NB4 (cell line): ENCODE measurements around the gene NCLN.

Source experiments
- CTCF ChIP-seq: IDR thresholded peaks from one replicate; pipeline ENCODE4 v1.5.1; 2012; ENCODE audit warnings: low read depth, low read length
- POLR2A ChIP-seq: IDR thresholded peaks from 2 replicates; pipeline ENCODE4 v1.6.1; 2011; ENCODE audit warnings: mild to moderate bottlenecking; ENCODE audit not compliant: insufficient read length; ENCODE audit errors: extremely low read depth

DNA sequence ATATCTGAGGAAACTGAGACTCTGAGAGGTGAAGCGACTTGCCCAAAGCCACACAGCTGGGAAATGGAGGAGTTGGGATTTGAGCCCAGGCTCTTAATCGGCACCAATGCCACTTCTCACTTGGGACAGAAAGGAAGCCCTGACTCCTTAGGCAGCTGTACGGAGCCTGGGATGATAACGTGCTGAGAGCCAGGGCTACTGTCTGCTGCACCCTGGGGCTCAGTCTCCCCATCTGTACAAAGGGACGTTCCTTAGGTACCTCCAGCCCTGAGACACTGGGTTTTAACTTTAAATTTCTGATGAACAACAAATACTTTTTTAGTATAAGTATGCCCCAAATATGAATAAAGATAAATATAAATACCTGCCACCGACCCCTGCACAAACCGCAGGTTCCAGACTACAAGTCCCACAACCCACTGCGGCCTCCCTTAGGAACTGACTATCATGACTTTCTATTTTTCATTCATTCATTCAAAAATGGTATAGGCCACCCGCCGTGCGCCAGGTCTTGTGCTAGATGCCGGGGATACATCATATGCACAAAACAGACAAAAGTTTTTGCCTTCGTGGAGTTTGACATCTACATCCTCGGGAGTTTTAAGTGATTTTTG lies 776 bp upstream of the NCLN start:
- TF ChIP-seq CTCF: no peak
- TF ChIP-seq POLR2A: no peak
